Upper lobe of right lung (tissue), 1 donor: ENCODE data around the gene ERVW-1. TPM values are rescaled to one million over a fixed set of nuclear protein-coding genes. Genes with fewer than 3 reads are reported as not detected.
"Not testable (repeated sequence)": the region's sequence is repeated elsewhere in the genome, so short reads cannot be mapped to it uniquely, and the experiment has no call there.

Experiments used
- ATAC-seq: fragments of 200-7000 bp; cut with Tn5 transposase; one replicate; pipeline ENCODE4 v1.9.1; 2020; ENCODE audit warnings: mild to moderate bottlenecking, moderate library complexity
- DNase-seq: peaks from one replicate; pipeline ENCODE4 v3.0.0-alpha.2; 2020
- H3K27ac ChIP-seq: fragments of 200-600 bp; one replicate; pipeline ENCODE4 v1.8.0; 2022
- H3K27me3 ChIP-seq: fragments of 200-600 bp; one replicate; pipeline ENCODE4 v1.8.0; 2022; ENCODE audit warnings: mild to moderate bottlenecking
- H3K36me3 ChIP-seq: fragments of 200-600 bp; one replicate; pipeline ENCODE4 v1.8.0; 2022
- H3K4me1 ChIP-seq: fragments of 200-600 bp; one replicate; pipeline ENCODE4 v1.8.0; 2022
- H3K4me3 ChIP-seq: fragments of 200-600 bp; one replicate; pipeline ENCODE4 v1.8.0; 2022; ENCODE audit warnings: mild to moderate bottlenecking
- H3K9me3 ChIP-seq: fragments of 200-600 bp; one replicate; pipeline ENCODE4 v1.8.0; 2022
- intact Hi-C: fragments of 100-400 bp; cut with DNase I; formaldehyde crosslinking; loops from one replicate; pipeline ENCODE4 v1.11.0; 2022
- total RNA-seq: library from RNA; stranded (reverse); fragmentation: NEBNext Ultra II Directional; extraction: Animal tissue kit (Norgen Biotek cat#: 25700); gene quantifications from one replicate; pipeline ENCODE4 v1.2.1, GENCODE V29; 2021
- TF ChIP-seq, protein P1 (sequence below): fragments of 200-600 bp; IDR thresholded peaks from one replicate; pipeline ENCODE4 v1.8.0; 2022; ENCODE audit warnings: antibody characterized with exemption
- donor health status: DM: no; HTN: yes; CAD: no; lungs with severe emphysema.

The ERVW-1 gene
- total RNA-seq, 1 donor from 2014 or later, result not detected

DNA sequence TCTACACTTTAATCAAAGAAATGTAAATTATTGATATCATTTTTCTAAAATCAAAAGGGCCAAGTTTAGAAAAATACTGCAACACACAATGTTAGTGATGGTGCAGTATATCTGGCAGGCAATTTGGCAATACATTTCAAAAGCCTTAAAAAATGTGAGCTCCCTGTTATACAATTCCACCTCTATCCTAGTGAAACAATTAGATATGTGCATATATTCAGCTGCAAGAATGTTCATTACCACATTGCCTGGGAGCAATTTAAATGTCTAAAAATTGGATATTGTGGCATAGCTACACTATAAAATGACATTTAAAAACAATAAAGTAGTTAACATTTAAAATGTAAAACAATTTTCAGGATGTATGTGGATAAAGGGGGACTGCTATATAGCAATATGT, 10.1 kb upstream of the ERVW-1 start:
- TF ChIP-seq, protein P1, sequence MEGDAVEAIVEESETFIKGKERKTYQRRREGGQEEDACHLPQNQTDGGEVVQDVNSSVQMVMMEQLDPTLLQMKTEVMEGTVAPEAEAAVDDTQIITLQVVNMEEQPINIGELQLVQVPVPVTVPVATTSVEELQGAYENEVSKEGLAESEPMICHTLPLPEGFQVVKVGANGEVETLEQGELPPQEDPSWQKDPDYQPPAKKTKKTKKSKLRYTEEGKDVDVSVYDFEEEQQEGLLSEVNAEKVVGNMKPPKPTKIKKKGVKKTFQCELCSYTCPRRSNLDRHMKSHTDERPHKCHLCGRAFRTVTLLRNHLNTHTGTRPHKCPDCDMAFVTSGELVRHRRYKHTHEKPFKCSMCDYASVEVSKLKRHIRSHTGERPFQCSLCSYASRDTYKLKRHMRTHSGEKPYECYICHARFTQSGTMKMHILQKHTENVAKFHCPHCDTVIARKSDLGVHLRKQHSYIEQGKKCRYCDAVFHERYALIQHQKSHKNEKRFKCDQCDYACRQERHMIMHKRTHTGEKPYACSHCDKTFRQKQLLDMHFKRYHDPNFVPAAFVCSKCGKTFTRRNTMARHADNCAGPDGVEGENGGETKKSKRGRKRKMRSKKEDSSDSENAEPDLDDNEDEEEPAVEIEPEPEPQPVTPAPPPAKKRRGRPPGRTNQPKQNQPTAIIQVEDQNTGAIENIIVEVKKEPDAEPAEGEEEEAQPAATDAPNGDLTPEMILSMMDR, result no peak
- DNase-seq (no peak), ATAC-seq (no peak)
- Histone ChIP-seq H3K27ac (no peak overlapping the region), H3K4me3 (no peak overlapping the region), H3K9me3 (no peaks in the 10 kb centered on the region), H3K4me1 (no peaks in the 10 kb centered on the region), H3K27me3 (no peaks in the 10 kb centered on the region), H3K36me3 (peaks cover 77% of the 10 kb centered on the region)
- intact Hi-C loops, result no loop called here

DNA sequence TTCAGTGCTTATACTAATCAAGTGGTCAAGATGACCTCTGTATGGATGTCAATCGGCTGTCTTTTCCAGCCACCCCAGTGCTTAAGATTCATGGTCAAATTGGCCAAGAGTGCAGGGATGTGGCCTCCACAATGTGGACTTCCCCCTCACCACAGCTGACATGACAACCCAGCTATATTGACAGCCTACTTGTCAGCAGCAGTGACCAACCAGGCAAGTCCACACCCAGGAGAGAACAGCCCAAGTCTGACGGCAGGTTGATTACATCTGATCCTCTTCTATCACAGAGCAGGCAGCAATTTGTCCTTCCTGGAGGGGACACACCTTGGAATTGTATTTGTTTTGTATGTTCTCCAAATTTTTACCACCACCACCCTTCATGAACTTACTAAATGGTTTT, 8.2 kb upstream of the ERVW-1 start:
- TF ChIP-seq, protein P1, result no peak
- no peak for DNase-seq
- ATAC-seq, result no peak
- H3K4me1 ChIP-seq, result no peaks in the 10 kb centered on the region
- no peak overlapping the region for H3K4me3 ChIP-seq
- peaks cover 59% of the 10 kb centered on the region for H3K36me3 ChIP-seq
- H3K9me3 ChIP-seq, result no peaks in the 10 kb centered on the region
- intact Hi-C loops, result no loop called here
- H3K27ac ChIP-seq, result no peak overlapping the region
- H3K27me3 ChIP-seq, result no peaks in the 10 kb centered on the region

GRCh38 chr7:92485267-92485892, 7.6 kb upstream of the ERVW-1 start:
- no peak for DNase-seq
- intact Hi-C loops, result no loop called here
- Histone ChIP-seq H3K9me3 (no peaks in the 10 kb centered on the region), H3K27ac (no peak overlapping the region), H3K4me3 (no peak overlapping the region), H3K36me3 (peaks cover 53% of the 10 kb centered on the region), H3K4me1 (no peaks in the 10 kb centered on the region), H3K27me3 (no peaks in the 10 kb centered on the region)
- ATAC-seq, result no peak
- TF ChIP-seq, protein P1, result no peak

DNA sequence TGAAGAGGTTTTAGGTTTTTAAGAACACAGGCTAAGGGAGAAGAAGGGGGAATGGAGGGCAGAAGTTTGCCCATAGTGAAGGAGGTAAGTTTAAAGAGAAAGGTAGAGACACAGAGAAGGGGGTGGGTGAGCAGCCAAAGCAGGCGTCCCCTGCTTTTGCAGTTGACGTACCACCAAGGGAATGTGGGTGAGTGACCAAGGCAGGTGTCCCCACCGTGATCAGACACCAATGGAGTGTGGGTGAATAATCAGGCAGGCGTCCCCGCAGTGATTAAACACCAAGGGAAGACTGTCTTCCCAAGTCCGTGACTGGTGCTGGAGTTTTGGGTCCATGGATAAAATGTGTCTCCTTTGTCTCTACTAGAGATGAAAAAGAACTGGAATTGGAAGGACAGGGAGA, 6.5 kb upstream of the ERVW-1 start:
- H3K4me1 ChIP-seq, H3K9me3 ChIP-seq, H3K4me3 ChIP-seq, ATAC-seq, H3K27ac ChIP-seq, H3K27me3 ChIP-seq, intact Hi-C loops, DNase-seq: not testable (repeated sequence)
- peaks cover 42% of the 10 kb centered on the region for H3K36me3 ChIP-seq

DNA sequence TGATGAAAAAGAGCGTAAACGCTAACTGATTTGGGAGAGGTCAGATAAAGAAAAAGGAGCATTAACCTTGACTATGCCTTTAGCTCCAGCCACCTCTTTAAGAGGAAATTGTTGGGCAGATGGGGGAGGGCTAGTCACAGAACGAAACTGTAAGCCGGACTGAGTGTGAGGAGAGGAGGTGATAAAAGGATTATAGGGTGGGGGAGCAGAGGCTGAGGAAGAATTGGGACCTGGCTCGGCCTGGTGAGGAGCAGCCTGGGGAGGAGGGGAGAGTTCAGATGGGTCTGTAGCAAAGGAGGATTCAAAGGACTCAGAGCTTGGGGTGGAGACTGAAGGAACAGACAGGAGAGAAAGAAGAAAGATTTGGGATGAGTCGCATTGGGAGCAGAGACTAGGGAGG, 5.9 kb upstream of the ERVW-1 start:
- peaks cover 36% of the 10 kb centered on the region for H3K36me3 ChIP-seq
- ATAC-seq, result not testable (repeated sequence)

DNA sequence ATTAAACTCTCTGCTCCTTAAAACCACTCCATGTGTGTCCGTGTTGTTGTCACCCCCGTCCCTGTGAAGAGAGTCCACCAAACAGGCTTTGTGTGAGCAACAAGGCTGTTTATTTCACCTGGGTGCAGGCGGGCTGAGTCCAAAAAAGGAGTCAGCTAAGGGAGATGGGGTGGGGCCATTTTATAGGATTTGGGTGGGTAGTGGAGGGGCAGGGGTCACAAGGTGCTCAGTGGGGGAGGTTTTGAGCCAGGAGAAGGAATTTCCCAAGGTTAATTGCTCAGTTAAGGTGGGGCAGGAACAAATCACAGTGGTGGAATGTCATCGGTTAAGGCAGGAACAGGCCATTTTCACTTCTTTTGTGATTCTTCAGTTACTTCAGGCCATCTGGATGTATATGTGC, 1.4 kb upstream of the ERVW-1 start:
- ATAC-seq, intact Hi-C loops, H3K27ac ChIP-seq, DNase-seq, H3K27me3 ChIP-seq, H3K4me1 ChIP-seq, H3K9me3 ChIP-seq, H3K36me3 ChIP-seq, H3K4me3 ChIP-seq: not testable (repeated sequence)

More for the DNA sequence above, 5.9 kb upstream of the ERVW-1 start:
- DNase-seq, H3K27ac ChIP-seq, H3K27me3 ChIP-seq, H3K4me3 ChIP-seq, H3K9me3 ChIP-seq, intact Hi-C loops, H3K4me1 ChIP-seq: not testable (repeated sequence)

DNA sequence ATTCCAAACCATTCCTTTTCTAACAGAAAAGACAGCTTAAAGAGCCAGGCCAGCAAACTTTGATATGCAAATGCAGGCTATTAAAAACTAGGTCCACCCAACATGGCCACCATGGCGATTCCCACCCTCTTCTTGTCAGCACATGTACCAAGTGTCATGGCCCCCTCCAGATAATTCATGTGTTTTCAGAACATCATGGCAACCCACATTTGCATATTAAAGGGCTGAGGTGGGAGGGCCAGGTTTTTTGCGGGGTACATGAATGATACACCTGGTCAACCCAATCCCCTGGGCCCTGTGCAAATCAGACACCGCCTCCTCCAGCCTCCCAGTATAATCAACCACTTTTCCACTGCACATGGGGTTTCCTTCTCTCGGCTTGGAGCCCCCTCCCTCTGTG, 965 bp upstream of the ERVW-1 start:
- Histone ChIP-seq H3K4me1 (no peaks in the 10 kb centered on the region), H3K36me3 (no peaks in the 10 kb centered on the region), H3K4me3 (no peak overlapping the region), H3K27me3 (no peaks in the 10 kb centered on the region), H3K9me3 (no peaks in the 10 kb centered on the region), H3K27ac (no peak overlapping the region)
- DNase-seq (no peak), ATAC-seq (no peak)
- TF ChIP-seq, protein P1, result no peak
- intact Hi-C loops, result no loop called here
